Activated T-cell treated with anti-CD3 and anti-CD28 coated beads, Interleukin-2, amount 50 U/mL, for 48 hours (primary cell): Measurements from ENCODE around the gene TMEM267.
"Not testable (repeated sequence)": the region's sequence is repeated elsewhere in the genome, so short reads cannot be mapped to it uniquely, and the experiment has no call there.

Experiments
- DNase-seq, 2 experiments: peaks; one replicate each; pipeline ENCODE4 v3.0.0-alpha.2; 2020

The TMEM267 gene

DNA sequence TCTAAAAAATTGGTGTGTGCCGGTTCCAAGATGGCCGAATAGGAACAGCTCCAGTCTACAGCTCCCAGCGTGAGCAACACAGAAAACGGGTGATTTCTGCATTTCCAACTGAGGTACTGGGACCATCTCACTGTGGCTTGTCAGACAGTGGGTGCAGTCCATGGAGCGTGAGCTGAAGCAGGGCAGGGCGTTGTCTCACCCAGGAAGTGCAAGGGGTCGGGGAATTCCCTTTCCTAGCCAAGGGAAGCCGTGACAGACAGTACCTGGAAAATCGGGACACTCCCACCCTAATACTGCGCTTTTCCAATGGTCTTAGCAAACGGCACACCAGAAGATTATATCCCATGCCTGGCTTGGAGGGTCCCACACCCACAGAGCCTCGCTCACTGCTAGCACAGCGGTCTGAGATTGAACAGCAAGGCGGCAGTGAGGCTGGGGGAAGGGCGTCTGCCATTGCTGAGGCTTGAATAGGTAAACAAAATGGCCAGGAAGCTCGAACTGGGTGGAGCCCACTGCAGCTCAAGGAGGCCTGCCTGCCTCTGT lies 81.1 kb downstream of the TMEM267 start:
- DNase-seq: not testable (repeated sequence)

DNA sequence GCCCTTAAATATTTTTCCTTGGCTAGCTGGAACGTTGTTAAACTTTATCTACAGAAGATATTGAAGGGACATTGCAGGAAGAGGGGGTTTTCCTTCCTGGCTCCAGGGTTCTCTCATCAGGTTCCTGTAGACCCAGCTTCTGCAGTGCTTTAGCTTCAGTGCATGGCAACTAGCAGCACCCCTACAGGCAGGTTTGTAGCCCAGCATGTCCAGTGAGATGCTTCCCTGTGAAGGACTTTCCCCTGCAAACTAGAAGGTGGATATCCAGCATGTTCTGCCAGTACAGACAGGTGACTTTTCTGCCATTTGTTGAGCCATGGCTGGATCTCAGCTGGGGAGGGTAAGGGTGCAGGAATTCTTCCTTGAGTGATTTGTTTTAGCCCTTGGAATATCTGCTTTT lies 81.8 kb downstream of the TMEM267 start:
- no peak for DNase-seq

DNA sequence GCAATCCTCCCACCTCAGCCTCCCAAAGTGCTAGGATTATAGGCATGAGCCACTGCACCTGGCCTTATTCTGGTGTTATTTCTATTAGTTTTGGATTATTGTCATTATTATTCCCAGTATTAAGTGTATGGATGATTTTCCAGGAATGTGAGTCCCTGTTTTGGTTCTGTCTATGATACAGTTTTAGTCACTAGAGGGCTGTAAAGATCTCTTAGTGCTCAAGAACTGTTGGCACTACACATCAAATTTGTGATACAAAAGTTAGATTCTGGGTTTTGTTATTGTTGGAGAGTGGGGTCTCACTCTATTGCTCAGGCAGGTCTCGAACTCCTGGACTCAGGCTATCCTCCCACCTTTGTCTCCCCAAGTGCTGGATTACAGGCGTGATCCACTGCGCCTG lies 83.6 kb downstream of the TMEM267 start:
- DNase-seq: no peak

DNA sequence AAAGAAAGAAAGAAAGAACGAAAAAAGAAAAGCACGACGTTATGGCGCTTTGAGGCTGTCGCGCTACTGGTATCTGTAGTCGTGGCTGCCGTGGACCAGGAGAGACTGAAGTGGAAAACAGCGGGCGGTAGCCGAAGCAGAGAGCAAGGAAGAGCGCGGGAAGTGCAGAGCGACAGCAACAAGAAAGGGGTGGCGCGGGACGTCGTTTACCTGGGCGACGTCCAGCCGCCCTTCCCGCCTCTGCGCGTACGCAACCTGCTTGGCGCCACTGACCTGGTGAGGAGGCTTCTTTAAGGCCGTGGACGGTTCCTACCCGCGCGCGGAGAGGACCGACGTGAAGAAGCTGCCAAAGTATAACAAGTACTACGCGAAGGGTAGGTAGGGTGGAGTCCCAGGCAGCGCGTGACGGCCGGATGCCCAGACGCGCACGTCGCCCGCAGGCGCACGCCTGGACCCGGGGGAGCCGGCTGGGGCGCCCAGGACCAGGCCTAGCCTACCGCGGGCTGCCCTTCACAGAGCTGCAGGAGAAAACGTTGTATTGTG lies 86.8 kb downstream of the TMEM267 start:
- peak; percentile 76 to 81 for DNase-seq
